ENCODE data around the gene WSCD2.

WSCD2 gene

GRCh38 chr12:108297895-108298760 lies 169.0 kb downstream of the WSCD2 start:
- Mint-ChIP-seq H3K4me3 (no peak overlapping the region), H3K4me1 (ENCODE audit: low read depth) (peaks cover 8% of the 10 kb centered on the region), H3K36me3 (ENCODE audit: low read depth) (no peaks in the 10 kb centered on the region)

GRCh38 chr12:108298761-108299275 lies 169.7 kb downstream of the WSCD2 start:
- H3K4me3 Mint-ChIP-seq: no peak overlapping the region
- H3K27ac Mint-ChIP-seq: no peak overlapping the region
- no peaks in the 10 kb centered on the region for H3K36me3 Mint-ChIP-seq (ENCODE audit: low read depth)
- H3K27me3 Mint-ChIP-seq (ENCODE audit: low read depth): peaks cover 2% of the 10 kb centered on the region
- peaks cover 8% of the 10 kb centered on the region for H3K4me1 Mint-ChIP-seq (ENCODE audit: low read depth)
- H3K9me3 Mint-ChIP-seq: no peaks in the 10 kb centered on the region

More at GRCh38 chr12:108297895-108298760, 169.0 kb downstream of the WSCD2 start:
- H3K27me3 Mint-ChIP-seq (ENCODE audit: low read depth): peaks cover 4% of the 10 kb centered on the region
- H3K27ac Mint-ChIP-seq: no peak overlapping the region
- H3K9me3 Mint-ChIP-seq: no peaks in the 10 kb centered on the region

GRCh38 chr12:108299516-108299915 lies 170.4 kb downstream of the WSCD2 start:
- Mint-ChIP-seq H3K36me3 (ENCODE audit: low read depth) (no peaks in the 10 kb centered on the region), H3K4me1 (ENCODE audit: low read depth) (peaks cover 8% of the 10 kb centered on the region), H3K27ac (no peak overlapping the region), H3K4me3 (no peak overlapping the region), H3K27me3 (ENCODE audit: low read depth) (peaks cover 2% of the 10 kb centered on the region), H3K9me3 (no peaks in the 10 kb centered on the region)
